K562 (cell line): ENCODE data around the gene SOX15. TPM values are rescaled to one million over a fixed set of nuclear protein-coding genes. Genes with fewer than 3 reads are reported as not detected.
A peak's percentile ranks its signal among the peaks of the same experiment; 100 is the strongest.

Source experiments
- AFF1 ChIP-seq, 2 experiments: fragments of 450-650 bp; IDR thresholded peaks; 2 replicates each; pipeline ENCODE4 v1.6.1; 2018; ENCODE audit warnings: mild to moderate bottlenecking in 2 of 2, low read depth in 1 of 2; ENCODE audit not compliant: partially characterized antibody in 2 of 2
- CXXC5 ChIP-seq: fragments of 250-450 bp; sonication (Bioruptor Pico); IDR thresholded peaks from 2 replicates; pipeline ENCODE4 v1.8.0; 2022; ENCODE audit warnings: inconsistent platforms, mild to moderate bottlenecking, moderate library complexity
- GATA2 ChIP-seq: sonication (generic); formaldehyde crosslinking; IDR thresholded peaks from 2 replicates; pipeline ENCODE4 v1.4.0; 2020; ENCODE audit warnings: mild to moderate bottlenecking, missing genetic modification reagents
- HOXB6 ChIP-seq: fragments of 250-450 bp; sonication (Bioruptor Pico); IDR thresholded peaks from 2 replicates; pipeline ENCODE4 v1.5.1; 2022; ENCODE audit warnings: mild to moderate bottlenecking, borderline replicate concordance
- MIER1 ChIP-seq: fragments of 450-650 bp; IDR thresholded peaks from 2 replicates; pipeline ENCODE4 v1.6.1; 2016; ENCODE audit warnings: antibody characterized with exemption, mild to moderate bottlenecking, low read depth
- MITF ChIP-seq: IDR thresholded peaks from 2 replicates; pipeline ENCODE4 v1.6.1; 2014; ENCODE audit warnings: antibody characterized with exemption
- MYBL2 ChIP-seq, 2 experiments: fragments of 450-650 bp in 1 of 2; sonication (generic) in 1 of 2; formaldehyde crosslinking in 1 of 2; IDR thresholded peaks; 2 replicates each; pipeline versions ENCODE4 v1.6.1 to v1.8.1; 2017 to 2022; ENCODE audit warnings: borderline replicate concordance in 1 of 2, inconsistent platforms in 1 of 2, low read depth in 1 of 2, mild to moderate bottlenecking in 1 of 2, missing genetic modification reagents in 1 of 2, moderate library complexity in 1 of 2
- NR2F6 ChIP-seq: fragments of 450-650 bp; formaldehyde crosslinking; IDR thresholded peaks from 2 replicates; pipeline ENCODE4 v1.4.0; 2020; ENCODE audit warnings: mild to moderate bottlenecking
- PATZ1 ChIP-seq: fragments of 250-450 bp; sonication (Bioruptor Pico); IDR thresholded peaks from 2 replicates; pipeline ENCODE4 v1.5.0; 2020; ENCODE audit warnings: mild to moderate bottlenecking, borderline replicate concordance
- PCBP2 ChIP-seq: fragments of 200-400 bp; formaldehyde crosslinking; IDR thresholded peaks from 2 replicates; pipeline ENCODE4 v1.6.1; 2018; ENCODE audit warnings: low read length, low read depth, mild to moderate bottlenecking, moderate library complexity; ENCODE audit not compliant: poor library complexity, severe bottlenecking
- POLR2AphosphoS5 ChIP-seq: IDR thresholded peaks from 2 replicates; pipeline ENCODE4 v1.6.1; 2011; ENCODE audit warnings: mild to moderate bottlenecking, low read depth, low read length, moderate library complexity; ENCODE audit not compliant: control insufficient read depth, insufficient read depth
- POLR2B ChIP-seq: fragments of 450-650 bp; IDR thresholded peaks from 2 replicates; pipeline ENCODE4 v1.6.1; 2018; ENCODE audit warnings: low read depth; ENCODE audit not compliant: partially characterized antibody
- POU5F1 ChIP-seq: fragments of 150-350 bp; IDR thresholded peaks from 2 replicates; pipeline ENCODE4 v1.6.1; 2014; ENCODE audit warnings: borderline replicate concordance, low read length, low read depth, mild to moderate bottlenecking; ENCODE audit not compliant: partially characterized antibody
- RBM25 ChIP-seq: fragments of 200-400 bp; formaldehyde crosslinking; IDR thresholded peaks from 2 replicates; pipeline ENCODE4 v1.6.1; 2018; ENCODE audit warnings: low read length, low read depth, moderate library complexity; ENCODE audit not compliant: severe bottlenecking
- SLC30A9 ChIP-seq: fragments of 250-450 bp; sonication (Bioruptor Pico); IDR thresholded peaks from 2 replicates; pipeline ENCODE4 v1.8.0; 2022; ENCODE audit warnings: mild to moderate bottlenecking, moderate library complexity
- TAL1 ChIP-seq: fragments of 450-650 bp; IDR thresholded peaks from 2 replicates; pipeline ENCODE4 v1.6.1; 2016; ENCODE audit warnings: mild to moderate bottlenecking
- ZNF232 ChIP-seq: sonication (generic); formaldehyde crosslinking; IDR thresholded peaks from 2 replicates; pipeline ENCODE4 v1.8.0; 2022; ENCODE audit warnings: mild to moderate bottlenecking, missing genetic modification reagents
- ZNF316 ChIP-seq: fragments of 450-650 bp; IDR thresholded peaks from 2 replicates; pipeline ENCODE4 v1.6.1; 2016
- ZNF41 ChIP-seq: fragments of 250-450 bp; sonication (Bioruptor Pico); conservative IDR thresholded peaks from 2 replicates; pipeline ENCODE4 v1.4.0; 2020; ENCODE audit warnings: mild to moderate bottlenecking
- ZNF75A ChIP-seq: fragments of 450-650 bp; formaldehyde crosslinking; IDR thresholded peaks from 2 replicates; pipeline ENCODE4 v1.4.0; 2020; ENCODE audit warnings: mild to moderate bottlenecking
- polyA plus RNA-seq, 8 experiments: library from polyadenylated mRNA; depleted of rRNA in 4 of 8; stranded (reverse) in 5 of 8; unstranded in 3 of 8; fragments of >200 nt; fragmentation: Nextera tagmentation in 2 of 8; fragmentation: Illumina TruSeq in 1 of 8; extraction: Ambion mirVana in 2 of 8; extraction: Trizol in 1 of 8; gene quantifications; 2 replicates each; pipeline versions ENCODE4 v1.2.1 to v1.2.3, GENCODE V29; 2011 to 2014; ENCODE audit warnings: inconsistent platforms in 1 of 8, missing spikeins in 1 of 8
- total RNA-seq, 7 experiments: library from RNA; depleted of rRNA in 6 of 7; stranded (reverse); fragments of >200 nt in 6 of 7; fragmentation: Illumina TruSeq in 2 of 7; extraction: Trizol in 2 of 7; gene quantifications; 2 replicates each; pipeline versions ENCODE4 v1.2.1 to v1.2.3, GENCODE V29; 2011 to 2021; ENCODE audit warnings: low replicate concordance in 1 of 7

SOX15 gene
- total and polyA plus RNA-seq, 9 of the 15 experiments (the other 6 are each of a cell fraction or from before 2014, with no cell fraction given): 0.07 to 0.33 (median 0.19) TPM; not detected in 5

GRCh38 chr17:7572588-7573323 is 17.1 kb downstream of the SOX15 start (continued):
- TF ChIP-seq GATA2 (CRISPR knock-in tag): no peak
- TF ChIP-seq MIER1: no peak
- TF ChIP-seq ZNF75A (CRISPR knock-in tag): no peak
- TF ChIP-seq CXXC5 (CRISPR knock-in tag): peak; percentile 49
- TF ChIP-seq SLC30A9 (CRISPR knock-in tag): no peak
- TF ChIP-seq PATZ1: no peak
- peak; percentile 97 for TF ChIP-seq POLR2AphosphoS5
- TF ChIP-seq PCBP2: peak; percentile 58
- TF ChIP-seq MYBL2 (IDR thresholded peaks at IDR 0.05; ENCODE audit: low read depth): no peak
- TF ChIP-seq MYBL2 (CRISPR knock-in tag; IDR thresholded peaks at IDR 0.05; ENCODE audit: borderline replicate concordance): no peak
- peak; percentile 97 for TF ChIP-seq RBM25
- peak; percentile 97 for TF ChIP-seq POLR2B
- no peak for TF ChIP-seq POU5F1
- TF ChIP-seq MITF: no peak; the same call in 1 of the 2 replicates
- no peak for TF ChIP-seq ZNF232
- TF ChIP-seq AFF1 (IDR thresholded peaks at IDR 0.05; ENCODE audit: low read depth in 1 of 2, partially characterized antibody in 2 of 2): peak in 1 of 2 experiments; percentile 3
- TF ChIP-seq NR2F6: no peak
- no peak for TF ChIP-seq ZNF41 (CRISPR knock-in tag)
- no peak for TF ChIP-seq HOXB6 (CRISPR knock-in tag)
- no peak for TF ChIP-seq ZNF316
- no peak for TF ChIP-seq TAL1
